B cell (primary cell): ENCODE results near the gene NDUFS5.

ENCODE experiments used
- EZH2 ChIP-seq: IDR thresholded peaks from 2 replicates; pipeline ENCODE4 v1.6.1; 2012; ENCODE audit warnings: borderline replicate concordance, low read depth, mild to moderate bottlenecking, moderate library complexity, low read length; ENCODE audit not compliant: insufficient read depth, poor library complexity, severe bottlenecking
- TF ChIP-seq, protein P1 (sequence below): fragments of 200-600 bp; IDR thresholded peaks from one replicate; pipeline ENCODE4 v1.8.0; 2022; ENCODE audit warnings: antibody characterized with exemption, mild to moderate bottlenecking

GRCh38 chr1:39063191-39063590 lies 37.0 kb downstream of the NDUFS5 start:
- TF ChIP-seq, protein P1, sequence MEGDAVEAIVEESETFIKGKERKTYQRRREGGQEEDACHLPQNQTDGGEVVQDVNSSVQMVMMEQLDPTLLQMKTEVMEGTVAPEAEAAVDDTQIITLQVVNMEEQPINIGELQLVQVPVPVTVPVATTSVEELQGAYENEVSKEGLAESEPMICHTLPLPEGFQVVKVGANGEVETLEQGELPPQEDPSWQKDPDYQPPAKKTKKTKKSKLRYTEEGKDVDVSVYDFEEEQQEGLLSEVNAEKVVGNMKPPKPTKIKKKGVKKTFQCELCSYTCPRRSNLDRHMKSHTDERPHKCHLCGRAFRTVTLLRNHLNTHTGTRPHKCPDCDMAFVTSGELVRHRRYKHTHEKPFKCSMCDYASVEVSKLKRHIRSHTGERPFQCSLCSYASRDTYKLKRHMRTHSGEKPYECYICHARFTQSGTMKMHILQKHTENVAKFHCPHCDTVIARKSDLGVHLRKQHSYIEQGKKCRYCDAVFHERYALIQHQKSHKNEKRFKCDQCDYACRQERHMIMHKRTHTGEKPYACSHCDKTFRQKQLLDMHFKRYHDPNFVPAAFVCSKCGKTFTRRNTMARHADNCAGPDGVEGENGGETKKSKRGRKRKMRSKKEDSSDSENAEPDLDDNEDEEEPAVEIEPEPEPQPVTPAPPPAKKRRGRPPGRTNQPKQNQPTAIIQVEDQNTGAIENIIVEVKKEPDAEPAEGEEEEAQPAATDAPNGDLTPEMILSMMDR: no peak
- TF ChIP-seq EZH2: no peak
